ENCODE measurements around the gene RCL1. TPM values are rescaled to one million over a fixed set of nuclear protein-coding genes. Genes with fewer than 3 reads are reported as not detected.
"Not testable (repeated sequence)": the region's sequence is repeated elsewhere in the genome, so short reads cannot be mapped to it uniquely, and the experiment has no call there.

Gene RCL1
- total RNA-seq, 4 donors from 2014 or later = 21.3 to 49.7 (median 37.7) TPM

DNA sequence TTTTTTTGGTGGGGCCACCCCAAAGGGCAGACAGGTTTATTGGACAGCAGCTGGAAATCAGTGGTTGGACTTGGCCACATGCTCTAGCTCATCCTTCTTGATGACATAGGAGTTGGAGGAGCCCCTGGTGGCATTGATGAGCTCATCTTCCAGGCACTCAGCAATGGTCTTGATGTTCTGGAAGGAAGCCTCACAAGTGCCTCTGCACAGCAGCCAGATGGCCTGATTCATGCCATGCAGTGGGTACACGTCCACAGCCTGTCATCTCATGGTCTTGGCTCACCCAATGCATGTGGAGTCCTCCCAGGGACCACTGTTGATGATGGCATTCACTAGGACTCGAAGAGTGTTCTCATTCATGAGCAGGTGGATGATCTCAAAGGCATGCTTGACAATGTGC is 11.3 kb upstream of the RCL1 start:
- no peak for TF ChIP-seq POLR2A (IDR thresholded peaks at IDR 0.05)
- TF ChIP-seq, protein P1, sequence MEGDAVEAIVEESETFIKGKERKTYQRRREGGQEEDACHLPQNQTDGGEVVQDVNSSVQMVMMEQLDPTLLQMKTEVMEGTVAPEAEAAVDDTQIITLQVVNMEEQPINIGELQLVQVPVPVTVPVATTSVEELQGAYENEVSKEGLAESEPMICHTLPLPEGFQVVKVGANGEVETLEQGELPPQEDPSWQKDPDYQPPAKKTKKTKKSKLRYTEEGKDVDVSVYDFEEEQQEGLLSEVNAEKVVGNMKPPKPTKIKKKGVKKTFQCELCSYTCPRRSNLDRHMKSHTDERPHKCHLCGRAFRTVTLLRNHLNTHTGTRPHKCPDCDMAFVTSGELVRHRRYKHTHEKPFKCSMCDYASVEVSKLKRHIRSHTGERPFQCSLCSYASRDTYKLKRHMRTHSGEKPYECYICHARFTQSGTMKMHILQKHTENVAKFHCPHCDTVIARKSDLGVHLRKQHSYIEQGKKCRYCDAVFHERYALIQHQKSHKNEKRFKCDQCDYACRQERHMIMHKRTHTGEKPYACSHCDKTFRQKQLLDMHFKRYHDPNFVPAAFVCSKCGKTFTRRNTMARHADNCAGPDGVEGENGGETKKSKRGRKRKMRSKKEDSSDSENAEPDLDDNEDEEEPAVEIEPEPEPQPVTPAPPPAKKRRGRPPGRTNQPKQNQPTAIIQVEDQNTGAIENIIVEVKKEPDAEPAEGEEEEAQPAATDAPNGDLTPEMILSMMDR (IDR thresholded peaks at IDR 0.05) = no peak
- DNase-seq = no peak
- Histone ChIP-seq H3K9me3 (no peaks in the 10 kb centered on the region), H3K4me3 (no peak overlapping the region), H3K27ac (no peak overlapping the region), H3K4me1 (no peaks in the 10 kb centered on the region), H3K36me3 (no peaks in the 10 kb centered on the region), H3K27me3 (no peaks in the 10 kb centered on the region)
- intact Hi-C loops (cut with DNase I; ENCODE audit: low total_unique reads) = no loop called here

DNA sequence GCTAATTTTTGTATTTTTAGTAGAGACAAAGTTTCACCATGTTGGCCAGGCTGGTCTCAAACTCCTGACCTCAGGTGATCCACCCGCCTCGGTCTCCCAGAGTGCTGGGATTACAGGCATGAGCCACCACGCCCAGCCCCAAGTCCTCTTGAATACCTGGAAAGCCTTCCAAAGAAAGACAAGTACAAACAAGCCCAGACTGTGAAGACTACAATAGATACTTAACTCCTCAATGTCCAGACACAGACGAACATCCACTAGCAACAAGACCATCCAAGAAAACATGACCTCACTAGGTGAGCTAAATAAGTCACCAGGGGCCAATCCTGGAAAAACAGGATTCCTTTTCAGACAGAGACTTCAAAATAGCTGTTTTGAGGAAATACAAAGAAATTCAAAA is 9.6 kb upstream of the RCL1 start:
- DNase-seq; intact Hi-C loops (cut with DNase I; ENCODE audit: low total_unique reads); H3K27me3 ChIP-seq; H3K4me3 ChIP-seq; H3K27ac ChIP-seq; H3K4me1 ChIP-seq; H3K36me3 ChIP-seq; H3K9me3 ChIP-seq: not testable (repeated sequence)

DNA sequence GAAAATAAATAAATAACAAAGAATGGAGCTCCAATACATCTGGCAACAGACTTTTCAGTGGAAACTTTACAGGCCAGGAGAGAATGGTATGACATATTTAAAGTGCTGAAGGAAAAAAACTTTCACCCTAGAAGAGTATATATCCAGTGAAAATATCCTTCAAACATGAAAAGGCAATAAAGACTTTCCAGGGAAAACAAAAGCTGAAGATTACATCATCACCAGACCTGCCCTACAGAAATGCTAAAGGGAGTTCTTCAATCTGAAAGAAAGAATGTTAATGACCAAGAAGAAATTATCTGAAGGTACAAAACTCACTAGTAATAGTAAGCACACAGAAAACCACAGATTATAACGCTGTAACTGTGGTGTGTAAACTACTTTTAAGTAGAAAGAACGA is 8.3 kb upstream of the RCL1 start:
- TF ChIP-seq, protein P1 (IDR thresholded peaks at IDR 0.05) = no peak
- TF ChIP-seq POLR2A (IDR thresholded peaks at IDR 0.05) = no peak
- no peak for DNase-seq
- Histone ChIP-seq H3K27ac (no peak overlapping the region), H3K36me3 (no peaks in the 10 kb centered on the region), H3K4me1 (no peaks in the 10 kb centered on the region), H3K4me3 (no peak overlapping the region), H3K9me3 (no peaks in the 10 kb centered on the region), H3K27me3 (no peaks in the 10 kb centered on the region)
- intact Hi-C loops (cut with DNase I; ENCODE audit: low total_unique reads) = no loop called here

DNA sequence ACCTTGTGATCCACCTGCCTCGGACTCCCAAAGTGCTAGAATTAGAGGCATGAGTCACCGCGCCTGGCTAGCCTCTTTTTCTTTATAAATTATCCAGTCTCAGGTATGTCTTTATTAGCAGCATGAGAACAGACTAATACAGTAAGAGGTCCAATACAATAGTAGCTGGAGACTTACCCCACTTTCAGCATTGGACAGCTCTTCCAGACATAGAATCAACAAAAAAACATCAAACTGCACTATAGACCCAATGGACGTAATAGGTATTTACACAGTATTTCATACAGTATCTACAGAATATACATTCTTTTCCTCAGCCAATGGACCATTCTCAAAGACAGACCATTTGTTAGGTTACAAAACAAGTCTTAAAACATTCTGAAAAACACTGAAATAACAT is 6.1 kb upstream of the RCL1 start:
- H3K4me1 ChIP-seq = no peaks in the 10 kb centered on the region
- intact Hi-C loops (cut with DNase I; ENCODE audit: low total_unique reads) = no loop called here
- H3K36me3 ChIP-seq = no peaks in the 10 kb centered on the region
- H3K9me3 ChIP-seq = no peaks in the 10 kb centered on the region
- no peaks in the 10 kb centered on the region for H3K27me3 ChIP-seq
- no peak for DNase-seq
- H3K27ac ChIP-seq = no peak overlapping the region
- no peak overlapping the region for H3K4me3 ChIP-seq
- no peak for TF ChIP-seq POLR2A (IDR thresholded peaks at IDR 0.05)
- TF ChIP-seq, protein P1 (IDR thresholded peaks at IDR 0.05) = no peak

- Histone ChIP-seq H3K27me3 (no peaks in the 10 kb centered on the region), H3K9me3 (no peaks in the 10 kb centered on the region), H3K27ac (no peak overlapping the region), H3K36me3 (no peaks in the 10 kb centered on the region), H3K4me1 (no peaks in the 10 kb centered on the region), H3K4me3 (no peak overlapping the region)
- no peak for DNase-seq
- TF ChIP-seq, protein P1 (IDR thresholded peaks at IDR 0.05) = no peak
- TF ChIP-seq POLR2A (IDR thresholded peaks at IDR 0.05) = no peak
- intact Hi-C loops (cut with DNase I; ENCODE audit: low total_unique reads) = no loop called here
Measured at GRCh38 chr9:4787876-4788275, 4.9 kb upstream of the RCL1 start.

DNA sequence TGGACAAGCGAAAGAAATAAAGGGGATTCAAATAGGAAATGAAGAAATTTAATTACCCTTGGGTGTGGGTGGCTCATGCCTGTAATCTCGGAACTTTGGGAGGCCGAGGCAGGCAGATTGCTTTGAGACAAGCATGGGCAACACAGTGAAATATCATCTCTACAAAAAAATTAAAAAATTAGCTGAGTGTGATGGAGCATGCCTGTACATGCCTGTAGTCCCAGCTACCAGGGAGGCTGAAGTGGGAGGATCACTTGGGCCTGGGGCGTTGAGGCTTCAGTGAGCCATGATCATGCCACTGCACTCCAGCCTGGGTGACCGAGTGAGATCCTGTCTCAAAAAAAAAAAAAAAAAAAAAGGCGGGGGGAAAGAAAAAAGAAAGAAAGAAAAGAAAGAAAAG is 4.0 kb upstream of the RCL1 start:
- Histone ChIP-seq H3K27me3 (no peaks in the 10 kb centered on the region), H3K9me3 (no peaks in the 10 kb centered on the region), H3K36me3 (no peaks in the 10 kb centered on the region), H3K4me3 (no peak overlapping the region), H3K27ac (no peak overlapping the region), H3K4me1 (peaks cover 0 to under 1% of the 10 kb centered on the region in 2 donors)
- no peak for TF ChIP-seq POLR2A (IDR thresholded peaks at IDR 0.05)
- TF ChIP-seq, protein P1 (IDR thresholded peaks at IDR 0.05) = no peak
- DNase-seq = no peak
- intact Hi-C loops (cut with DNase I; ENCODE audit: low total_unique reads) = no loop called here

All from uterus (tissue), 4 donors.